Measurements from ENCODE around the gene THEM5.
A peak's percentile ranks its signal among the peaks of the same experiment; 100 is the strongest.

THEM5 gene

DNA sequence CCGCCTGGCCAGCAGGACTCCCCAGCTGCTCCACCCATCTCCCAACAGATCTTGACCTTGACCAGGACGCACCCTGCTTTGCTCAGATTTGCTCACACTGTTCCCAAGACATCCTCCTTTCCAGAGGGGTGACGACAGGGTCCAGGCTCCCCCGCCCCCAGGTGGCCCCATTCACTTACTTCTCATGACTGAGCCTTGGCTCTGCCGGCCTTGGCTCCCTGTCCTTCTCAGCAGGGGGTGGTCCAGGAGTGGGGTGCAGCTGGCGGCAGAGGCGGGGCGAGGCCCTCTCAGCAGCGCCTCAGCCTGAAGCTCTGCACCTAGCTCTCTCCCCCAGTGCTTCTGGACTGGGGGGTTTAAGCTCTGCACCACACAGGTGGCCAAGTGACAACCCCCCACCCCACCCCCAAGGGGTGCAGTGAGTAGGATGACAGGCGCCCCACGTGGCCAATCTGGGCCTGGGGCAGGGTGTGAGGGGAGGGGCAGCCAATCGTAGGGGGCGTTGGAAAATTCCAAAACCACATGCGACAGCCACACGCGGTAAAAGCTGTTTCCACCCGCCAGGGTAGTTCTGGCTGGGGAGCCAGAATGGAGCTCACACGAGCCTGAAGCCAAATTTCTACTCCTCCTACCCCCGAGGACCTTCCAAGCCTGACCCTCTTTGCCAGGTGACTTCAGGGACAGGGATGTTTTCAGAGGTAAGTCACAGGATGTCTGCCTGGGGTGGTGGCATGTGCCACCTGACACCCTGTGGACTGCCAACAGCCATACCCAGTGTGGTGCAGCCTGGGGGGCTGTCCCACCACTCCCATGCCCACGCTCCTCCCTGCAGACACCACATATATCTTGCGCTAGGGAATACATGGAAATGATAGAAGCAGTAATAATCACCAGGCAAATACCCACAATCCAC, 27.5 kb downstream of the THEM5 start:
- peaks cover 55% of the 10 kb centered on the region for H3K4me1 ChIP-seq (ENCODE audit: control insufficient read depth, insufficient read depth, low read length, poor library complexity, severe bottlenecking)
- H3K36me3 ChIP-seq (ENCODE audit: control insufficient read depth, insufficient read depth, low read length), result no peaks in the 10 kb centered on the region
- peak overlapping the region; percentile 39 for H3K4me3 ChIP-seq (ENCODE audit: insufficient read depth, low read depth, low read length, poor library complexity, severe bottlenecking)
- no peaks in the 10 kb centered on the region for H3K9me3 ChIP-seq (ENCODE audit: control insufficient read depth, low read length)
- peak overlapping the region; percentile 66 for H3K27ac ChIP-seq (ENCODE audit: insufficient read depth, low read length, poor library complexity, severe bottlenecking)
- DNase-seq, result peak; percentile 32 to 56 (median 37)
- H3K27me3 ChIP-seq (replicated peaks; ENCODE audit: control insufficient read depth, insufficient read depth, low read length, poor library complexity, severe bottlenecking), result no peaks in the 10 kb centered on the region

DNA sequence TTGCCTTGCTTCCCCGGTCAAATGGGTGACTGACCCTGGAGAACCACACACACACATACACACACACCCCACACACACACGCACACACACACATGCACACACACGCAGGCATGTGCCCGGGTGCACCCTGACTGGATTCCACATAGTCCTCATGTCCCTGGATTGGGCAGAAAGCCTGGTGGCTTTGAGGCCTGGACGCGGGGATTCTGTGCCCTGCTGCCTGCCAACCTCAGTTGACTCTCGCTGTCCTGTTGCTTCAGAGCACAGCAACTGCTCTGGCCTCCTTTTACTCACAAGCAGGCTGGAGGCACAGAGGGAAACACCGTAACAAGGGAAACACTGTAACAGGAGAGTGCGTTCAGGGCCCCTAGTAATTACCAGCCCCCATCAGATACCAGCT, 28.3 kb downstream of the THEM5 start:
- Histone ChIP-seq H3K36me3 (ENCODE audit: control insufficient read depth, insufficient read depth, low read length) (no peaks in the 10 kb centered on the region), H3K27ac (ENCODE audit: insufficient read depth, low read length, poor library complexity, severe bottlenecking) (peak overlapping the region; percentile 66), H3K9me3 (ENCODE audit: control insufficient read depth, low read length) (no peaks in the 10 kb centered on the region), H3K4me1 (ENCODE audit: control insufficient read depth, insufficient read depth, low read length, poor library complexity, severe bottlenecking) (peaks cover 55% of the 10 kb centered on the region), H3K4me3 (ENCODE audit: insufficient read depth, low read depth, low read length, poor library complexity, severe bottlenecking) (peak overlapping the region; percentile 39), H3K27me3 (replicated peaks; ENCODE audit: control insufficient read depth, insufficient read depth, low read length, poor library complexity, severe bottlenecking) (no peaks in the 10 kb centered on the region)
- DNase-seq, result no peak

DNA sequence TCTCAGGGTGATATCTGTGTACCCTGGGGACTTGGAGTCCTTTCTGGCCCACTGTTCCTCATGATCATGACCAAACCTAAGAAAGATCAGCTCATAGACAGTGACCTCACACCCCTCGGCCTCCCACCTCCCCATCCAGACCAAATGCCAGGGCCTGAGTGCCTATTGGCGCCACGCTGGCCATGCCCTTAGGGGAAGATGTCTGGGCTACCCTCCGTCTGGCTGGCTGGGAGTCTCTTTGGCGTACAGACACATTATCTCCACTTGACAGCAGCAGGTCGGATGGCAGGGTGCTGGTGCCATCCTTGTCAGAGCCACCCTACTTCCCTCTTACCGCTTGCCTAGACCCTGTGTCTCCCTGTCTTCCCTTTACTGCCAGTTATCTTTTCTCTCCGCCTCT, 30.3 kb downstream of the THEM5 start:
- DNase-seq, result no peak
- H3K27me3 ChIP-seq (replicated peaks; ENCODE audit: control insufficient read depth, insufficient read depth, low read length, poor library complexity, severe bottlenecking), result no peaks in the 10 kb centered on the region
- H3K36me3 ChIP-seq (ENCODE audit: control insufficient read depth, insufficient read depth, low read length), result no peaks in the 10 kb centered on the region
- H3K27ac ChIP-seq (ENCODE audit: insufficient read depth, low read length, poor library complexity, severe bottlenecking), result peak overlapping the region; percentile 68
- peak overlapping the region; percentile 13 for H3K4me3 ChIP-seq (ENCODE audit: insufficient read depth, low read depth, low read length, poor library complexity, severe bottlenecking)
- H3K4me1 ChIP-seq (ENCODE audit: control insufficient read depth, insufficient read depth, low read length, poor library complexity, severe bottlenecking), result peaks cover 54% of the 10 kb centered on the region
- H3K9me3 ChIP-seq (ENCODE audit: control insufficient read depth, low read length), result no peaks in the 10 kb centered on the region

DNA sequence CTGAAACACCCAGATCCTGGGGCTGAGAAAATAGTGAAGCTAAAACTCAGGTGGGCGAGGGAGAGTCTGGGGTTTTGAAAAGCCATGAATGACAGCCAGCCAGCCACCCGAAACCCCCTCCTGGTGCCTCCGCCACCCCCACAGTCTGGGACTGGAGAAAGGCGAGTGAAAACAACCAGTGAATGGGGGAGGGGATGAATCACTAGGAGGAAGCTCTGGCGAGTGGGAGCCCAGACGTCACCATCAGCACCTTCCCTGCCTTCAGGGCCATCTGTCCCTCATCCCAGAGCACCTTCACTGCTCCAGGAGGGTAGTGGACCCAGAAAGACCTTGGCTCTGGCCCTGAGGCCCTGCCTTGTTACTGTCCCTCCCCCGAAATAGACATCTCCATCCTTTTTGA, 31.1 kb downstream of the THEM5 start:
- peaks cover 53% of the 10 kb centered on the region for H3K4me1 ChIP-seq (ENCODE audit: control insufficient read depth, insufficient read depth, low read length, poor library complexity, severe bottlenecking)
- peak in 2 of 3 donors; percentile 30 to 37 for DNase-seq
- H3K9me3 ChIP-seq (ENCODE audit: control insufficient read depth, low read length), result no peaks in the 10 kb centered on the region
- no peaks in the 10 kb centered on the region for H3K27me3 ChIP-seq (replicated peaks; ENCODE audit: control insufficient read depth, insufficient read depth, low read length, poor library complexity, severe bottlenecking)
- no peaks in the 10 kb centered on the region for H3K36me3 ChIP-seq (ENCODE audit: control insufficient read depth, insufficient read depth, low read length)
- peak overlapping the region; percentile 27 for H3K4me3 ChIP-seq (ENCODE audit: insufficient read depth, low read depth, low read length, poor library complexity, severe bottlenecking)
- peak overlapping the region; percentile 68 for H3K27ac ChIP-seq (ENCODE audit: insufficient read depth, low read length, poor library complexity, severe bottlenecking)

DNA sequence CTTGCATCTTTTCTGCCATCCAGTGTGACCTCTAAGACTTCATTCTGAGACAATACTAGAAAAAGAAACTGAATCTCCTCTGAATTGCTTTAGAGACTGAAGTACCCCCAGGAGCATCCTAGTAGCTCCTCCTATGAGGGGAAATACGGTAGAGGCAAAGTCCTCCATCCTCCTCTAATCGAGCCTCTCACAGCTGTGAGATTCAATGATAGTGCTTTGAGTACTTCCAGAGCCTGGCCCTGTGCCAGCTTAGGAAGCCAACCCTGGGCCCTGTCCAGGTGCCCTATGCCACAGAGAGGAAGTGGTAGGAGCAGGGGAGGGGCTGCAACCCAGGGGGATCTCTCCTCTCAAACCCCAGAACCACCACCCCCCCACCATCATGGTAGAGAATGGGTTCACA, 32.6 kb downstream of the THEM5 start:
- Histone ChIP-seq H3K4me3 (ENCODE audit: insufficient read depth, low read depth, low read length, poor library complexity, severe bottlenecking) (peak overlapping the region; percentile 14), H3K27ac (ENCODE audit: insufficient read depth, low read length, poor library complexity, severe bottlenecking) (peak overlapping the region; percentile 68), H3K36me3 (ENCODE audit: control insufficient read depth, insufficient read depth, low read length) (no peaks in the 10 kb centered on the region), H3K9me3 (ENCODE audit: control insufficient read depth, low read length) (no peaks in the 10 kb centered on the region), H3K27me3 (replicated peaks; ENCODE audit: control insufficient read depth, insufficient read depth, low read length, poor library complexity, severe bottlenecking) (no peaks in the 10 kb centered on the region), H3K4me1 (ENCODE audit: control insufficient read depth, insufficient read depth, low read length, poor library complexity, severe bottlenecking) (peaks cover 58% of the 10 kb centered on the region)
- DNase-seq, result peak in 2 of 3 donors; percentile 25 to 31

DNA sequence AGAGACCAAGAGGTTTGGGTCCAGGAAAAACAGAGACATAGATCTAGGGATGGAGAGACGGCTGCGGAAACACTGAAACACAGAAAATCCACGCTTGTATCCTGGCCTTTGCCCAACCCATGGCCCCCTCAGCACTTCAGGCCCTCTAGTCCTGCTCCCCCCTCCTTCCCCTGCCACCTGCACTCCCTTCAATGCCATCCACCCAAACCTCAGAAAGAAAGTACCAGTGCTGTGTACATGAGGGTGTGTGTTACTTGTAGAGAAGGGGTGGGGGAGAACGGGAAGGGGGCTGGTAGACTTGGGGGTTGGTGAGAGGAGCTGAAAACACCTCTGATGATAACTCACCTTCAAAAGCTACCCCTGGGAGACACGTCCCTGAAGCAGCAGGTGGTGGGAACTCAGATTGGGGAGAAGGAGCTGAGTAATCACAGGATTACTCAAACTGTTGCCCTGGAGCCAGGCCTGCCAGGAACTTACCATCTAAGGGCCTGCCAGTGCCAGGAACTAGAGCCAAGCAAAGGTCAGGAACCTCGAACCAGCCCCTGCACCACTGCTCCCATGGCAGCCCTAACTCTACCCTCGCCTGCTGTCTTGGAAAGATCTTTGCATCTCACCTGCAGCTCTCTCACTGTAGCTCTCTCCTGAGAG, 33.4 kb downstream of the THEM5 start:
- H3K27me3 ChIP-seq (replicated peaks; ENCODE audit: control insufficient read depth, insufficient read depth, low read length, poor library complexity, severe bottlenecking), result no peaks in the 10 kb centered on the region
- H3K4me1 ChIP-seq (ENCODE audit: control insufficient read depth, insufficient read depth, low read length, poor library complexity, severe bottlenecking), result peaks cover 66% of the 10 kb centered on the region

DNA sequence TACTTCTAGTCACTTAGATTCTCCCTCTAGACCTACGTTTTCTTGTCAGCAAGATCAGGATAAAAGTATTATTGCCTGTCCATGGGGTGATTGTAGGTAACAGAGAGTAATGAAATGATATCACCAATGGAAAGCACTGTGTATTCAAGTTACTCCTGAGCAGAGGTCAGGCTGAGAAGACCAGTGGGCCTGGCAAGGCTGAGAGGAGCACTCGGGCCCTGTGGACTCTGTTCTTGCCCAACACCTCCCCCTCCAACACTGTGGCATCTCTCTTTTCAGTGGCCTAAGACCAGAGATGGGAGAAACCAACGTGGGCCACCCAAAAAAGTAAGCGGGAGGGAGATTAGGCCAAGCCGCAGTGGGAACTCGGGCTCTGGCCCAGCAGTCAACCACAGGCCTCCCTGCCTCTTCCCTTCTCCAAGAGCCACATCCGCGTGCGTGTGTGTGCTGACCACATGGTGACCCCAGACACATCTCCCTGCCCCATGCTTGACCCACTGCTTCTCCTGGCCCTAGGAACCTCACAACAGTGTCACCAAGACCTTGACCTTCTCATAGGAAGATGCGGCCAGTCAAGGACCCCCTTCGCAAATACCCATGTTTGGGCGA, 34.2 kb downstream of the THEM5 start:
- DNase-seq, result no peak
- H3K4me1 ChIP-seq (ENCODE audit: control insufficient read depth, insufficient read depth, low read length, poor library complexity, severe bottlenecking), result peaks cover 70% of the 10 kb centered on the region
- H3K9me3 ChIP-seq (ENCODE audit: control insufficient read depth, low read length), result no peaks in the 10 kb centered on the region
- peak overlapping the region; percentile 43 for H3K27ac ChIP-seq (ENCODE audit: insufficient read depth, low read length, poor library complexity, severe bottlenecking)
- no peaks in the 10 kb centered on the region for H3K27me3 ChIP-seq (replicated peaks; ENCODE audit: control insufficient read depth, insufficient read depth, low read length, poor library complexity, severe bottlenecking)
- H3K4me3 ChIP-seq (ENCODE audit: insufficient read depth, low read depth, low read length, poor library complexity, severe bottlenecking), result no peak overlapping the region
- no peaks in the 10 kb centered on the region for H3K36me3 ChIP-seq (ENCODE audit: control insufficient read depth, insufficient read depth, low read length)

More for the DNA sequence above, 33.4 kb downstream of the THEM5 start:
- no peak for DNase-seq
- Histone ChIP-seq H3K27ac (ENCODE audit: insufficient read depth, low read length, poor library complexity, severe bottlenecking) (peak overlapping the region; percentile 68), H3K4me3 (ENCODE audit: insufficient read depth, low read depth, low read length, poor library complexity, severe bottlenecking) (no peak overlapping the region), H3K36me3 (ENCODE audit: control insufficient read depth, insufficient read depth, low read length) (no peaks in the 10 kb centered on the region), H3K9me3 (ENCODE audit: control insufficient read depth, low read length) (no peaks in the 10 kb centered on the region)

DNA sequence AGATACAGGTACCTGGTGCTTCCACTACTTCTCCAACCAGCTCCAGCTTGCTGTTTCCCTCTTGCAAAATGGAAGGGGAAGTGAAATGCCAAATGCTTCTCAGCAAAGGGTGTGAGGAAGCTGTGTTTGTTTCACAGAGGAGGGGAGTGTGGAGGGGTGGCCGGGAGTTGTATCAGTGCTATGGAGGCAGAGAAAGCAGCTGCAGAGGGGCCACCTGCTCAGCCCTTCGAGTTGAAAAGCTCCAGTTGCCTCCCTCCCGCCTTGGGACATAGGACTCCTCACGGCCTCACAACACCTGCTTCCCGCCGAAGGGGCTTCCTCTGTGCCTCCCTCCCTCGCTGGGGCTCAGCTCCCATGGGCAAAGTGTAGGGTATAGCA, 36.2 kb downstream of the THEM5 start:
- Histone ChIP-seq H3K4me1 (ENCODE audit: control insufficient read depth, insufficient read depth, low read length, poor library complexity, severe bottlenecking) (peaks cover 85% of the 10 kb centered on the region), H3K27me3 (replicated peaks; ENCODE audit: control insufficient read depth, insufficient read depth, low read length, poor library complexity, severe bottlenecking) (no peaks in the 10 kb centered on the region), H3K9me3 (ENCODE audit: control insufficient read depth, low read length) (no peaks in the 10 kb centered on the region), H3K27ac (ENCODE audit: insufficient read depth, low read length, poor library complexity, severe bottlenecking) (peak overlapping the region; percentile 43), H3K36me3 (ENCODE audit: control insufficient read depth, insufficient read depth, low read length) (no peaks in the 10 kb centered on the region), H3K4me3 (ENCODE audit: insufficient read depth, low read depth, low read length, poor library complexity, severe bottlenecking) (no peak overlapping the region)
- DNase-seq, result no peak

DNA sequence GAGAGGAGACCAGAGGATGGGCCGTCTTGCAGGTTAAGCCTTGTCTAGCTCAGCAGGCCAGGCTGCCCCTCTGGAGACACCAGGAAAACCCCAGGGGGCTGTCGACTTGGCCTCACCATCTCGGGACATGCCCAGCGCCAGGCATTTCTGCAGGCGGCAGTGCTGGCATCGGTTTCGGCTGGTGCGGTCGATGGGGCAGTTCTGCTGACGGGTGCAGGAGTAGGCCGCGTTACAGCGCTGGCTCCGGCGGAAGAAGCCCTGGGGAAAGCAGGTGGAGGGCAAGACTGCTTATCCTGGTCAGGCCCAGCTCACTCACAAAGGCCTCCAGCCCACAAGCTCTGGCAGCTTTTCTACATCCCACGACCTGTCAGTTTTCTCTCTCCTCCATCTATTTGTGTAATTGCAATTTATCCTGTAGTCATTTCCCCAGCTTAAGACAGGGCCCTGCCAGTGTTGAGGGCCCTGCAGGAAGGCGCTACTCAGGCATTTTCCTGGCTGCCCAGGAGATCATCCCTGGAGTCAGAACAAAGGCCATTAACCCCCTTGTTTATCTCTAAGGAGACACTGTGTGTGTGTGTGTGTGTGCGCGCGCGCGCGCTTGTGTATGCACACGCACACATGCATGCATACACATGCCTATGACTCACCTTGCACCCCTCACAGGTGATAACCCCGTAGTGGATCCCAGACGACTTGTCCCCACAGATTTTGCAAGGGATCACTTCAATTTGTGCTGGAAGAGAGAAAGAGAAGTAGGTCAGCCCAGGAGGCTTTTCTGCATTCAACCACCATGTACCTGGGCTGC, 36.8 kb downstream of the THEM5 start:
- Histone ChIP-seq H3K27me3 (replicated peaks; ENCODE audit: control insufficient read depth, insufficient read depth, low read length, poor library complexity, severe bottlenecking) (no peaks in the 10 kb centered on the region), H3K36me3 (ENCODE audit: control insufficient read depth, insufficient read depth, low read length) (no peaks in the 10 kb centered on the region), H3K4me3 (ENCODE audit: insufficient read depth, low read depth, low read length, poor library complexity, severe bottlenecking) (no peak overlapping the region), H3K4me1 (ENCODE audit: control insufficient read depth, insufficient read depth, low read length, poor library complexity, severe bottlenecking) (peaks cover 85% of the 10 kb centered on the region), H3K27ac (ENCODE audit: insufficient read depth, low read length, poor library complexity, severe bottlenecking) (peak overlapping the region; percentile 48), H3K9me3 (ENCODE audit: control insufficient read depth, low read length) (no peaks in the 10 kb centered on the region)
- DNase-seq, result no peak

Measured in effector memory CD4-positive, alpha-beta T cell (primary cell).